Esophagus (tissue), 2 donors: ENCODE data around the gene PPP2R2B. TPM values are rescaled to one million over a fixed set of nuclear protein-coding genes. Genes with fewer than 3 reads are reported as not detected.

Experiments
- H3K27ac ChIP-seq, 2 donors: one replicate each; pipeline ENCODE4 v1.5.1; 2013; ENCODE audit warnings: low read depth in 2 of 2, mild to moderate bottlenecking in 2 of 2, inconsistent platforms in 1 of 2, low read length in 1 of 2, moderate library complexity in 1 of 2
- H3K27me3 ChIP-seq, 2 donors: one replicate each; pipeline ENCODE4 v1.6.1; 2013; ENCODE audit warnings: low read length in 2 of 2, control low read depth in 1 of 2, mild to moderate bottlenecking in 1 of 2; ENCODE audit not compliant: insufficient read depth in 2 of 2, control insufficient read depth in 1 of 2
- H3K36me3 ChIP-seq, 2 donors: one replicate each; pipeline ENCODE4 v1.6.1; 2013; ENCODE audit warnings: low read length in 1 of 2; ENCODE audit not compliant: control insufficient read depth in 2 of 2, insufficient read depth in 2 of 2
- H3K4me1 ChIP-seq, 2 donors: one replicate each; pipeline ENCODE4 v1.6.1; 2013; ENCODE audit warnings: low read length in 1 of 2; ENCODE audit not compliant: control insufficient read depth in 2 of 2, insufficient read depth in 2 of 2
- H3K4me3 ChIP-seq, 2 donors: one replicate each; pipeline ENCODE4 v1.5.1; 2013; ENCODE audit warnings: low read length in 2 of 2, mild to moderate bottlenecking in 2 of 2, low read depth in 1 of 2, moderate library complexity in 1 of 2
- H3K9me3 ChIP-seq, 2 donors: one replicate each; pipeline ENCODE4 v1.6.1; 2013; ENCODE audit warnings: mild to moderate bottlenecking in 2 of 2, low read depth in 1 of 2, low read length in 1 of 2, moderate library complexity in 1 of 2; ENCODE audit not compliant: control insufficient read depth in 2 of 2, insufficient read depth in 1 of 2
- WGBS, 2 donors: extraction: QIAGEN DNeasy Blood & Tissue Kit; methylation state at CpG; one replicate each; pipeline ENCODE4 v1.1.7; 2013; 5-methylcytosine and 5-hydroxymethylcytosine counted together
- polyA plus RNA-seq, 2 donors: library from polyadenylated mRNA; stranded (reverse); fragments of 200-250 nt; gene quantifications; one replicate each; pipeline ENCODE4 v1.2.3, GENCODE V29; 2013
- donor health status: healthy with polysubstance abuse.
- donor health status: Bipolar disorder and iron deficiency.

Gene PPP2R2B
- polyA plus RNA-seq, 2 donors = 0.78 to 0.92 TPM

DNA sequence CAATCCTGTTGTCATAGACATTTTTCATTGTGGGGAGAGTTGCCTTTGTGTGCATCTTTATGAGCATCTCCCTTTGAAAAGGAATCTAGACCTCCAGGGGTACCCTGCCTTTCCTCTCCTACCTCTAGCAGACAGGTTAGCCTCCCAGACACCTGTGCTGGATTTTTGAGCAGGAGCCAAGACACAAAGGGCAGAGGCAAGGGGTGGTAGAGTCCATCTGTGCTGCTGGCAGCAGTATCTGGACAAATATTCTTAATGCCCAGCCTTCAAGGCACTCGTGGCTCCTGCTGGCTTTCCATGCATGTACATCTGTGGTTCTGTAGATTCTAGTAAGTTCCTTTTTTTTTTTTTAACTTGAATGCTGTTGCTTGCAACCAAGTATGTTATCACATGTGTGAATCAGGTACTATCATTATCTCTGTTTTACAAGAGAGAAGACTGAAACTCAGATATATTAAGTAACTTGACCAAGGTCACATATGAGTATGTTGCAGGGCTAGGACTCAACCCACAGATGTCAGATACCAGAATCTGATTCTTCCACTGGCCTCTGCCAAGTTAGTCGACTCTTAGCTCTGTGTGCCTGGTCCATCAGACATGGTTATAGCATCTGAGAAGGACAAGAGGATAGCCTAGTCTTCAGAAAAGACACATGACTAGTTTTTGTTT is 329.6 kb downstream of the PPP2R2B start:
- Histone ChIP-seq H3K4me3 (no peak overlapping the region), H3K27me3 (peaks cover 0 to 4% of the 10 kb centered on the region in 2 donors), H3K4me1 (no peaks in the 10 kb centered on the region), H3K9me3 (no peaks in the 10 kb centered on the region), H3K27ac (no peak overlapping the region), H3K36me3 (no peaks in the 10 kb centered on the region)
- WGBS, 2 donors = 31 to 47% methylated on average over 2 of the region's 2 CpGs

DNA sequence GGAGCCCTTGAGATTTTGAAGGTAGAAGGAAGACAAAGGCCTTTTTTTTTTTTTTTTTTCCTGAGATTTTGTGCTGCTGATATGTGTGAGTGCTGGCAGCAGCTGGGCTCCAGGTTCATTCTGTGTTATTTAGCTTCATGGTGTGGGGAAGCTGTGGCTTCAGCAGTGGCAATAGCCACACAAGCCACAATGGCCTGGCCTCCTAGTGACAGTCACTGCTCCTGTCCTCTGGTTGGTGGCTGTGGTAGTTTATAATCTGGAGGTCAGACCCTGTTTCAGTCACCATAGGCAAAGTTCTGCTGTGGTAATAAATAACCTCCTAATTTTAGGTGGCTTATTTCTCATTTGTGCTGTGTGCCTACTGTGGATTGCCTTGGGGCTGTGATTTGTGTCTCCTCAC is 334.3 kb downstream of the PPP2R2B start:
- Histone ChIP-seq H3K27ac (no peak overlapping the region), H3K9me3 (no peaks in the 10 kb centered on the region), H3K27me3 (peaks cover 0 to 4% of the 10 kb centered on the region in 2 donors)

DNA sequence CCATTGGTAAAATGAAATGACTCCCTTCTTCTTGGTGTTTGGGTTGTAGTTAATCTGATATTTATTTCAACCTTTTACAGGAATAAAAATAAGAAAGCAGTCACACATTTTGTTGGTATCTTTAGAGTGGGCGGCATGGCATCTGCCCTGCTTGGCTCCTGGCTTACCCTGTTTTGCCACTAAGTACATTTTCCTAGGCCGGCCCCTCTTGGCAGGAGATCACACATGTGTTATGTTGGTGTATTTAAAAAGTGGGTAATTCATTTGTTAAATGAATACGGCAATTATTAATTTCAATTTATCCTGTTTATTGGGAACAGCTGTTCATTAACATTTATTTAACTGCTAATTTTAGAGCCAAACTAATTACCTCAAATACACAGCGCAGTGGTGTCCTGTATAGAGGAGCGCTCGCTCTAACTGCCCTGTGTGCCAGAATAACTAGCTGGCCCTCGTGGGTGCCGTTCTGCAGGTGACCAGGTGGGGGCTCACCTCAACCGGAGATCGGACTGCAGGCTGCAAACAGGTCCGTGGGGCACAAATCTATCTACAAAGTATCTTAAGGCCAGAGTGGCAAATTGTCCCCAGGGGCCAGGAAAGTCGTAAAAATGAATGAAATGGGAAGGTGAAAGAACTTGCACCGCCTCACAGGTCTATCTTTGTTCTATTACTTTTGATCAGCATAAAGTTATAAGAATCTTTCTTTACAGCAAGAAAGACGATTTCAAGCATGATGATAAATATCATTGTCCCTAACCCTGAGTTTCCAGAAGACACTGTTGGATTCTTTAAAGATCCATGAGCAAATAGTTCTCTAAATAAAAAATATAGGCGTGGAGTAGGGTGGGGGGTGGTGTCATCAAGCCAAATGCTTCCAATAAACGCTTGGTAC is 336.4 kb downstream of the PPP2R2B start:
- peaks cover 0 to under 1% of the 10 kb centered on the region in 2 donors for H3K27me3 ChIP-seq
- H3K4me3 ChIP-seq = no peak overlapping the region
- H3K9me3 ChIP-seq = no peaks in the 10 kb centered on the region
- no peaks in the 10 kb centered on the region for H3K4me1 ChIP-seq
- WGBS, 2 donors = 21 to 23% methylated on average over 16 of the region's 16 CpGs
- H3K36me3 ChIP-seq = no peaks in the 10 kb centered on the region
- no peak overlapping the region for H3K27ac ChIP-seq

More for the DNA sequence above, 334.3 kb downstream of the PPP2R2B start:
- H3K4me1 ChIP-seq = no peaks in the 10 kb centered on the region
- no peaks in the 10 kb centered on the region for H3K36me3 ChIP-seq
- H3K4me3 ChIP-seq = no peak overlapping the region

DNA sequence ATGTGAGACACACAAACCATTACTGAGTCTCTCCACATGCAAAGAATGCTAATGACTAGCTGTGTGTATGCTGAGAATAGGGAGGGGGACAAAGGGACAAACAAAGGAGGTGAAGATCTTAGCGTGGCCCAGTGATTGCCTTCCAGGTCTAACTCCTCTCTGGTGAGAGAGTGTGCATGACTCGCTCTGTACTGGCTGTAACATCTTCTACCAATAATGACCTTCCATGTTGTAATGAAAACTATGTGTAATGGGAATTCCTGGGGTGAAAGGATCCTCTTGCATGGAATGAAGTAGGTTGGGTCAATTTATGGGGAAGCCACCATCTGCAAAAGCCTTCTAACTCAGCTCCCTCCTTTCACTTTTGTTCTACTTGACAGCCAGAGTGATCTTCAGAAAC is 338.1 kb downstream of the PPP2R2B start:
- Histone ChIP-seq H3K36me3 (no peaks in the 10 kb centered on the region), H3K4me3 (no peak overlapping the region), H3K27me3 (peaks cover 0 to 5% of the 10 kb centered on the region in 2 donors), H3K27ac (no peak overlapping the region), H3K4me1 (no peaks in the 10 kb centered on the region), H3K9me3 (no peaks in the 10 kb centered on the region)
- WGBS, 2 donors = 58 to 79% methylated on average over 2 of the region's 2 CpGs

DNA sequence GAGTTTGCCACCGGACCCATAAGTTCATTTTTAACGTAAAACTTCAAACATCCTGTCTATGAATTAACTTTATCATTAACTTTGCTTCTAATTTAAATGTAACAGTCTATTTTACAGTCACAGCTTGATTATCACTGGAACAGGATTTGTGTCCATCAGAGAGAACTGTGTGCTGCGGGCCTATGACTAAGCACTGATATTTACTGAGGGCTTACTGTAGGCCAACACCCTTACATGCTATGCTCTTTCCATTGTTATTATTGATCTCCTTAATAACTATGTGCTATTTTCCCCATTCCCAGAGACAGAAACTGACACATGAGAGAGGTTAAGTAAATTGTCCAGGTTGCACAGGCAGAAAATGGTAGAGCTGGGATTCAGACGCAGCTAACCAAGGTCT is 338.6 kb downstream of the PPP2R2B start:
- Histone ChIP-seq H3K27ac (no peak overlapping the region), H3K4me3 (no peak overlapping the region), H3K4me1 (no peaks in the 10 kb centered on the region), H3K27me3 (peaks cover 0 to 5% of the 10 kb centered on the region in 2 donors), H3K9me3 (no peaks in the 10 kb centered on the region), H3K36me3 (no peaks in the 10 kb centered on the region)
- WGBS, 2 donors = 50 to 64% methylated on average over 4 of the region's 4 CpGs

DNA sequence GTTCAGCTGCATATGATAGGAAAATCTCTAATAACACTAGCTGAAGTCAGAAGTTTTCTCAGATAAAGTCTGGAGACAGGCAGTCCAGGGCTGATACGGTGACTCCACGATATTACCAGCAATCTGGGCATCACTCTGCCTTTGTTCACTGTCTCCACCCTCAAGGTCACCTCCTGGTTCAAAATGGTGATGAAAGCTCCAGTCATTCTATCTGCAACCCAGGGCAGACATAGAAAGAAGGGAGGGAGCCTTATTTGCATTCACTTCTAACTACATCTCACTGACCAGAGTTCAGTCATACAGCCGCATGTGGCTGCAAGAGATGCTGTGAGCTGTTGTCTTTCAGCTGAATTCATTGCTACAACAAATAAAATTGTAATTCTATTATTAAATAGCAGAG is 340.1 kb downstream of the PPP2R2B start:
- WGBS, 2 donors = 84 to 91% methylated on average over 3 of the region's 3 CpGs
- Histone ChIP-seq H3K36me3 (no peaks in the 10 kb centered on the region), H3K4me1 (no peaks in the 10 kb centered on the region)

DNA sequence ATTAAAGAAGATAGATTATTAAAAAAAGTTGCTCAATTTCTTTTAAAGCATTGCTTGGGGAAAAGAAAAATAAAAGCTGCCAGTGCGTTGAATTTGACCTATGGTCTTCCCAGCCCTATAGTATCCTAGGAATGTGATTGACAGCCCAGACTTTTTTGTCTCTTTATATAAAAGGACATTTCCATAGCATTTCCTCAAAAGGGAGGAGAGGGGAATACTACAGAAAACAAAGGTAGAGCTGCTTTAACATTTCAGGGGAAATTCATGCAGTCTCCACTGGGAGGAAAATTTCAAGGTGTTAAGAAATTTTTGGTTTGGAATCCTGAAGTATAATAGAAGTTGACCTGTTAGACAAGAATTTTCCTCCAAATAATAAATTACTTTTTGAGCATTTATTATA is 344.7 kb downstream of the PPP2R2B start:
- Histone ChIP-seq H3K9me3 (no peaks in the 10 kb centered on the region), H3K4me1 (no peaks in the 10 kb centered on the region), H3K36me3 (no peaks in the 10 kb centered on the region), H3K27me3 (peaks cover 0 to 5% of the 10 kb centered on the region in 2 donors), H3K4me3 (no peak overlapping the region), H3K27ac (no peak overlapping the region)
- 0% methylated on average over 1 of the region's 1 CpG for WGBS, 2 donors

More for the DNA sequence above, 340.1 kb downstream of the PPP2R2B start:
- Histone ChIP-seq H3K4me3 (no peak overlapping the region), H3K9me3 (no peaks in the 10 kb centered on the region), H3K27me3 (peaks cover 0 to 5% of the 10 kb centered on the region in 2 donors), H3K27ac (no peak overlapping the region)

DNA sequence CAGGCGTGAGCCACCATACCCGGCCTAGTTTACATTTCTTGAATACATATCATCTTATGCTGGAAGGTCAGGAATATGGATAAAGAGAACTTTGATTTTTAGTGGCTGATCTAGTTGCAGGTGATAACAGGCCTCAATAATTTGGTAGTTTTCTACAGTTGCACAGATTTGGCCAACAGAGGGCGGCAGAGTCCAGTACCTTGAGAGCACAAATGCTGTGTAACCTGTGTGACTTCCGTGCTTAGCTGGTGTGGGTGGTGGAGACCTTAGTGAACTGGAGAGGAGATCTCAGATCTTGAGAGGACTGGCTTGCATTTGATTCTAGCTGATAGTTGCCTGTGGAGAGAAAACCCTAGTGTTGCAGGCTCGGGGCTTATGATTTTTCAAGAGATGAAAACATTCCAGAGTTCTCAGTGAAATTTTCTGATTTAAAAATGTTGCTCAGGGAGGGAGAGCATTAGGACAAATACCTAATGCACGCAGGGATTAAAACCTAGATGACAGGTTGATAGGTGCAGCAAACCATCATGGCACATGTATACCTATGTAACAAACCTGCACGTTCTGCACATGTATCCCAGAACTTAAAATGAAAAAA is 345.2 kb downstream of the PPP2R2B start:
- no peak overlapping the region for H3K27ac ChIP-seq
- no peak overlapping the region for H3K4me3 ChIP-seq
- no peaks in the 10 kb centered on the region for H3K36me3 ChIP-seq
- peaks cover 0 to 5% of the 10 kb centered on the region in 2 donors for H3K27me3 ChIP-seq
- no peaks in the 10 kb centered on the region for H3K9me3 ChIP-seq
- 39 to 41% methylated on average over 7 of the region's 7 CpGs for WGBS, 2 donors
- no peaks in the 10 kb centered on the region for H3K4me1 ChIP-seq
